NB4 (cell line): Measurements from ENCODE around the gene DAZAP1.

Source experiments
- CTCF ChIP-seq: IDR thresholded peaks from one replicate; pipeline ENCODE4 v1.5.1; 2012; ENCODE audit warnings: low read depth, low read length
- MAX ChIP-seq: IDR thresholded peaks from 2 replicates; pipeline ENCODE4 v1.6.1; 2011; ENCODE audit warnings: low read depth, low read length
- MYC ChIP-seq: IDR thresholded peaks from 2 replicates; pipeline ENCODE4 v1.6.1; 2011; ENCODE audit warnings: low read depth, low read length
- POLR2A ChIP-seq: IDR thresholded peaks from 2 replicates; pipeline ENCODE4 v1.6.1; 2011; ENCODE audit warnings: mild to moderate bottlenecking; ENCODE audit not compliant: insufficient read length; ENCODE audit errors: extremely low read depth

GRCh38 chr19:1449467-1450442 lies 42.4 kb downstream of the DAZAP1 start, which contains the start of gene APC2:
- no peak for TF ChIP-seq POLR2A
- TF ChIP-seq CTCF = no peak
- no peak for TF ChIP-seq MYC
- TF ChIP-seq MAX = no peak
